ENCODE measurements around the gene GLIS1. TPM values are rescaled to one million over a fixed set of nuclear protein-coding genes. Genes with fewer than 3 reads are reported as not detected.

Gene GLIS1
- polyA plus RNA-seq, 1 donor (not counting 4 experiments of a cell fraction or from before 2014, with no cell fraction given): not detected

- dilution Hi-C loops (cut with MboI; ENCODE audit: extremely low pct_ligation_motif_present, low sequenced_read_pairs): no loop called here
- Histone ChIP-seq H3K79me2 (ENCODE audit: control insufficient read depth, insufficient read depth, low read length) (no peaks in the 10 kb centered on the region), H3K27me3 (ENCODE audit: control insufficient read depth, extremely low read depth, insufficient read depth, low read length) (peaks cover 13% of the 10 kb centered on the region)
Observed at GRCh38 chr1:53657531-53657805, 81.5 kb downstream of the GLIS1 start.

GRCh38 chr1:53656747-53657530, 82.0 kb downstream of the GLIS1 start:
- no peak overlapping the region for H3K4me3 ChIP-seq (ENCODE audit: control insufficient read depth in 2 of 3, extremely low read depth in 1 of 3, insufficient read depth in 2 of 3, low read depth in 1 of 3, low read length in 3 of 3)
- no peaks in the 10 kb centered on the region for H4K20me1 ChIP-seq (ENCODE audit: control insufficient read depth, extremely low read depth, insufficient read depth, low read length)
- H3K36me3 ChIP-seq (ENCODE audit: control insufficient read depth in 2 of 2, extremely low read depth in 1 of 2, insufficient read depth in 2 of 2, low read length in 2 of 2): no peaks in the 10 kb centered on the region
- FAIRE-seq (no peak), DNase-seq (ENCODE audit: low read depth, low spot score) (no peak)
- no peaks in the 10 kb centered on the region for H3K79me2 ChIP-seq (ENCODE audit: control insufficient read depth, insufficient read depth, low read length)
- no peak overlapping the region for H3K4me2 ChIP-seq (ENCODE audit: control insufficient read depth, extremely low read depth, insufficient read depth, low read depth, low read length)
- H3K27me3 ChIP-seq (ENCODE audit: control insufficient read depth, extremely low read depth, insufficient read depth, low read length): peaks cover 17% of the 10 kb centered on the region
- no peak overlapping the region for H3K27ac ChIP-seq (ENCODE audit: control insufficient read depth, insufficient read depth, low read length)
- no peak overlapping the region for H3K9ac ChIP-seq (ENCODE audit: control insufficient read depth, extremely low read depth, insufficient read depth, low read length)
- dilution Hi-C loops (cut with MboI; ENCODE audit: extremely low pct_ligation_motif_present, low sequenced_read_pairs): no loop called here
- H3K4me1 ChIP-seq (ENCODE audit: control insufficient read depth, extremely low read depth, insufficient read depth, low read length): no peaks in the 10 kb centered on the region
- no peaks in the 10 kb centered on the region for H3K9me3 ChIP-seq (ENCODE audit: control insufficient read depth, low read depth, low read length)
- H2AFZ ChIP-seq (ENCODE audit: control insufficient read depth, low read length): no peak overlapping the region
- TF ChIP-seq, protein P1, sequence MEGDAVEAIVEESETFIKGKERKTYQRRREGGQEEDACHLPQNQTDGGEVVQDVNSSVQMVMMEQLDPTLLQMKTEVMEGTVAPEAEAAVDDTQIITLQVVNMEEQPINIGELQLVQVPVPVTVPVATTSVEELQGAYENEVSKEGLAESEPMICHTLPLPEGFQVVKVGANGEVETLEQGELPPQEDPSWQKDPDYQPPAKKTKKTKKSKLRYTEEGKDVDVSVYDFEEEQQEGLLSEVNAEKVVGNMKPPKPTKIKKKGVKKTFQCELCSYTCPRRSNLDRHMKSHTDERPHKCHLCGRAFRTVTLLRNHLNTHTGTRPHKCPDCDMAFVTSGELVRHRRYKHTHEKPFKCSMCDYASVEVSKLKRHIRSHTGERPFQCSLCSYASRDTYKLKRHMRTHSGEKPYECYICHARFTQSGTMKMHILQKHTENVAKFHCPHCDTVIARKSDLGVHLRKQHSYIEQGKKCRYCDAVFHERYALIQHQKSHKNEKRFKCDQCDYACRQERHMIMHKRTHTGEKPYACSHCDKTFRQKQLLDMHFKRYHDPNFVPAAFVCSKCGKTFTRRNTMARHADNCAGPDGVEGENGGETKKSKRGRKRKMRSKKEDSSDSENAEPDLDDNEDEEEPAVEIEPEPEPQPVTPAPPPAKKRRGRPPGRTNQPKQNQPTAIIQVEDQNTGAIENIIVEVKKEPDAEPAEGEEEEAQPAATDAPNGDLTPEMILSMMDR (optimal IDR thresholded peaks at IDR 0.05 in 1 of 3, IDR thresholded peaks at IDR 0.05 in 1 of 3, conservative IDR thresholded peaks at IDR 0.05 in 1 of 3; ENCODE audit: extremely low read depth in 1 of 3, insufficient read depth in 2 of 3, low read length in 3 of 3): no peak
- TF ChIP-seq EZH2 (IDR thresholded peaks at IDR 0.05; ENCODE audit: low read length): no peak
- no peaks in the 10 kb centered on the region for H3K9me1 ChIP-seq (ENCODE audit: control insufficient read depth, extremely low read depth, insufficient read depth, low read length)

More at GRCh38 chr1:53657531-53657805, 81.5 kb downstream of the GLIS1 start:
- Histone ChIP-seq H3K9ac (ENCODE audit: control insufficient read depth, extremely low read depth, insufficient read depth, low read length) (no peak overlapping the region), H3K4me2 (ENCODE audit: control insufficient read depth, extremely low read depth, insufficient read depth, low read depth, low read length) (no peak overlapping the region), H3K9me3 (ENCODE audit: control insufficient read depth, low read depth, low read length) (no peaks in the 10 kb centered on the region), H4K20me1 (ENCODE audit: control insufficient read depth, extremely low read depth, insufficient read depth, low read length) (no peaks in the 10 kb centered on the region), H3K4me1 (ENCODE audit: control insufficient read depth, extremely low read depth, insufficient read depth, low read length) (no peaks in the 10 kb centered on the region), H3K9me1 (ENCODE audit: control insufficient read depth, extremely low read depth, insufficient read depth, low read length) (no peaks in the 10 kb centered on the region), H2AFZ (ENCODE audit: control insufficient read depth, low read length) (no peak overlapping the region), H3K36me3 (ENCODE audit: control insufficient read depth in 2 of 2, extremely low read depth in 1 of 2, insufficient read depth in 2 of 2, low read length in 2 of 2) (no peaks in the 10 kb centered on the region), H3K4me3 (ENCODE audit: control insufficient read depth in 2 of 3, extremely low read depth in 1 of 3, insufficient read depth in 2 of 3, low read depth in 1 of 3, low read length in 3 of 3) (no peak overlapping the region), H3K27ac (ENCODE audit: control insufficient read depth, insufficient read depth, low read length) (no peak overlapping the region)
- FAIRE-seq (no peak), DNase-seq (ENCODE audit: low read depth, low spot score) (no peak)
- no peak for TF ChIP-seq EZH2 (IDR thresholded peaks at IDR 0.05; ENCODE audit: low read length)
- TF ChIP-seq, protein P1 (optimal IDR thresholded peaks at IDR 0.05 in 1 of 3, IDR thresholded peaks at IDR 0.05 in 1 of 3, conservative IDR thresholded peaks at IDR 0.05 in 1 of 3; ENCODE audit: extremely low read depth in 1 of 3, insufficient read depth in 2 of 3, low read length in 3 of 3): no peak

Measured in keratinocyte (primary cell).